Measurements from ENCODE around the gene CFHR4.
"Not testable (repeated sequence)": the region's sequence is repeated elsewhere in the genome, so short reads cannot be mapped to it uniquely, and the experiment has no call there.

The CFHR4 gene

GRCh38 chr1:196897158-196897828 lies 9.4 kb downstream of the CFHR4 start:
- Mint-ChIP-seq H3K27ac (no peak overlapping the region), H3K27me3 (peaks cover 16% of the 10 kb centered on the region), H3K9me3 (no peaks in the 10 kb centered on the region), H3K36me3 (ENCODE audit: low read depth) (no peaks in the 10 kb centered on the region), H3K4me3 (no peak overlapping the region), H3K4me1 (ENCODE audit: low read depth) (no peaks in the 10 kb centered on the region)

GRCh38 chr1:196902344-196902743 lies 14.5 kb downstream of the CFHR4 start:
- H3K4me1 Mint-ChIP-seq (ENCODE audit: low read depth) = no peaks in the 10 kb centered on the region
- H3K27me3 Mint-ChIP-seq = peaks cover 9% of the 10 kb centered on the region
- no peaks in the 10 kb centered on the region for H3K9me3 Mint-ChIP-seq
- no peaks in the 10 kb centered on the region for H3K36me3 Mint-ChIP-seq (ENCODE audit: low read depth)
- H3K27ac Mint-ChIP-seq = no peak overlapping the region
- H3K4me3 Mint-ChIP-seq = no peak overlapping the region

GRCh38 chr1:196910215-196910614 lies 22.4 kb downstream of the CFHR4 start:
- Mint-ChIP-seq H3K4me1 (ENCODE audit: low read depth) (no peaks in the 10 kb centered on the region), H3K4me3 (no peak overlapping the region), H3K27ac (no peak overlapping the region), H3K27me3 (no peaks in the 10 kb centered on the region), H3K9me3 (no peaks in the 10 kb centered on the region), H3K36me3 (ENCODE audit: low read depth) (no peaks in the 10 kb centered on the region)

- H3K27me3 Mint-ChIP-seq; H3K27ac Mint-ChIP-seq; H3K36me3 Mint-ChIP-seq (ENCODE audit: low read depth); H3K9me3 Mint-ChIP-seq; H3K4me1 Mint-ChIP-seq (ENCODE audit: low read depth); H3K4me3 Mint-ChIP-seq: not testable (repeated sequence)
These were observed 24.4 kb downstream of the CFHR4 start for GRCh38 chr1:196912283-196912682.

GRCh38 chr1:196926839-196927238 lies 39.0 kb downstream of the CFHR4 start:
- not testable (repeated sequence) for H3K27me3 Mint-ChIP-seq; H3K4me3 Mint-ChIP-seq; H3K9me3 Mint-ChIP-seq; H3K36me3 Mint-ChIP-seq (ENCODE audit: low read depth); H3K4me1 Mint-ChIP-seq (ENCODE audit: low read depth); H3K27ac Mint-ChIP-seq

DNA sequence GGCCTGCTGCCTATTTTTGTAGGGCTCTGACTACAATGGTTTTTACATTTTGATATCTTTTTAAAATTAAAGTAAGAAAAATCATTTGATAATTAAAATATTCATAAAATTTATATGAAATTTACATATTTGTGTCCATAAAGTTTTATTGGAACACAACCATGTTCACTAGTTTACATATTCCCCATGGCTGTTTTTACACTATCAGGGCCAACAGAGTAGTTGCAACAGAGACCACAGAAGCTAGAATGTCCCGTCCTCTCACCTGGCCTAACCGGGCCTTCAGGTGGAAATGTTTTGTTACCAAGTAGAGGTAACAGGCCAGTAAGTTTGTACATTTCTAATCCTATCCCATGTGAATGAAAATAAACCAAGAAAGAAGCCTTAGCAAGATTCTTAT lies 45.0 kb downstream of the CFHR4 start:
- H3K36me3 Mint-ChIP-seq (ENCODE audit: low read depth); H3K4me1 Mint-ChIP-seq (ENCODE audit: low read depth); H3K4me3 Mint-ChIP-seq; H3K27ac Mint-ChIP-seq; H3K27me3 Mint-ChIP-seq; H3K9me3 Mint-ChIP-seq: not testable (repeated sequence)

GRCh38 chr1:196933531-196934189 lies 45.8 kb downstream of the CFHR4 start:
- H3K27ac Mint-ChIP-seq = no peak overlapping the region
- H3K36me3 Mint-ChIP-seq (ENCODE audit: low read depth) = no peaks in the 10 kb centered on the region
- no peak overlapping the region for H3K4me3 Mint-ChIP-seq
- no peaks in the 10 kb centered on the region for H3K4me1 Mint-ChIP-seq (ENCODE audit: low read depth)
- H3K27me3 Mint-ChIP-seq = no peaks in the 10 kb centered on the region
- H3K9me3 Mint-ChIP-seq = no peaks in the 10 kb centered on the region

- not testable (repeated sequence) for H3K36me3 Mint-ChIP-seq (ENCODE audit: low read depth); H3K27ac Mint-ChIP-seq; H3K27me3 Mint-ChIP-seq; H3K9me3 Mint-ChIP-seq; H3K4me3 Mint-ChIP-seq; H3K4me1 Mint-ChIP-seq (ENCODE audit: low read depth)
These were observed 53.6 kb downstream of the CFHR4 start for GRCh38 chr1:196941474-196941873.

DNA sequence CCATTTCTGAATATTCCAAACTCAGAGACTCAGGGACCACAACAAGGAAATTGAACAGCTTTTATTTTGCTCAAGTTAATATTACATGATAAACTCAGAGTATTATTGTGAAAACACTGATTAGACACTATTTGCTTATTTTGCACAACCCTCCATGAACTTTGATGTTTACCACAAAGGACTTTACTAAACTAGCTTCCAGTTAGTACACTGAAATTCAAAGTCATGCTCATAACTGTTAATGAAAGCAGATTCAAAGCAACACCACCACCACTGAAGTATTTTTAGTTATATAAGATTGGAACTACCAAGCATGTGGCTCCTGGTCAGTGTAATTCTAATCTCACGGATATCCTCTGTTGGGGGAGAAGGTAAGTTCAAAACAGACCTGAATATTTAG lies 55.7 kb downstream of the CFHR4 start, which contains the start of gene CFHR2:
CFHR2 (plus strand) TSS at position 171 of the 400 bp plus-strand sequence; CDS start at position 314, 143 bp downstream.
- not testable (repeated sequence) for H3K4me1 Mint-ChIP-seq (ENCODE audit: low read depth); H3K27ac Mint-ChIP-seq; H3K4me3 Mint-ChIP-seq; H3K36me3 Mint-ChIP-seq (ENCODE audit: low read depth); H3K27me3 Mint-ChIP-seq; H3K9me3 Mint-ChIP-seq

DNA sequence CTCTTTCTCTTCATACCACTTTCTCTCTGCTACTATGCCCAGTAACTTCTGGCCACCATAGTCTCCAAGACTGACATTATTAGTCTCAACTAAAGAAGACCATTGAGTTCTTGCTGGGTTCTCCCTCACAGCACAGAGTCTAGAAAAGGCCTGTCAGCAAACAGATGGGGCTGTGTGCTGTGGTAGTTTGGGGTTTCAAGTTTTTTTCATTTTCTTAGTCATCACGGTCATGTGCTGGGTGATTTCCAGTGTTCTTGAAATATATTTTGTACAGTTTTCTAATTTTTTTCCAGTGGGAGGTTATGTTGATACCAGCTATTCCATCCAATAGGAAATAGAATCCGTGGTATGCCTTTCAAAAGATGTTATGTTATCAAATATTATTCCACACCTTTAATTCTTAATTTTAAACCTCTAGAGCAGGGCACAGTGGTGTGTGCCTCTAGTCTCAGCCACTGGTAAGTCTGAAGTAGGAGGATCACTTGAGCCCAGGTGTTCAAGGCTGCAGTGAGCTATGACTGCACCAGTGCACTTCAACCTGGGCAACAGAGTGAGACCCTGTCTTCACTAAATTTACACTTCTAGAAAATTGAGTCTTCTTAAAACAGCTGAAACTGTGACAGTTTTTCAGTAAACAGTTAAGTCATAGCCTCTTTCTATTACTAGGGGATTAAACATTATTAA lies 64.0 kb downstream of the CFHR4 start:
- H3K9me3 Mint-ChIP-seq = peaks cover 7% of the 10 kb centered on the region
- H3K4me1 Mint-ChIP-seq (ENCODE audit: low read depth) = no peaks in the 10 kb centered on the region
- H3K36me3 Mint-ChIP-seq (ENCODE audit: low read depth) = no peaks in the 10 kb centered on the region
- H3K27ac Mint-ChIP-seq = no peak overlapping the region
- no peaks in the 10 kb centered on the region for H3K27me3 Mint-ChIP-seq
- no peak overlapping the region for H3K4me3 Mint-ChIP-seq

DNA sequence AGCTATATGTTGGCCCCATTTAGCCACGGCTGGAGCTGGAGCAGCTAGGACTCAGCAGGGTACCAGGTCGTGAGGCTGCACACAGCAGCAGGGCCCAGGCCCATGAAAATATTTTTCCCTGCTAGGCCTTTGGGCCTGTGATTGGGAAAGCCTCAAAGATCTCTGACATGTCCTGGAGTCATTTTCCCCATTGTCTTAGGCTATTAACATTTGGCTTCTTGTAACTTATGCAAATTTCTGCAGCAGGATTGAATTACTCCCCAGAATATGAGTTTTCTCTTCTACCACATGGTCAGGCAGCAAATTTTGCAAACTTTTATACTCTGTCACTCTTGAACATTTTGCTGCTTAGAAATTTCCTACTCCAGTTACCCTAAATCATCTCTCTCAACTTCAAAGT lies 66.9 kb downstream of the CFHR4 start:
- no peaks in the 10 kb centered on the region for H3K36me3 Mint-ChIP-seq (ENCODE audit: low read depth)
- H3K4me1 Mint-ChIP-seq (ENCODE audit: low read depth) = no peaks in the 10 kb centered on the region
- no peak overlapping the region for H3K4me3 Mint-ChIP-seq
- H3K27ac Mint-ChIP-seq = no peak overlapping the region
- peaks cover 7% of the 10 kb centered on the region for H3K9me3 Mint-ChIP-seq
- H3K27me3 Mint-ChIP-seq = no peaks in the 10 kb centered on the region

DNA sequence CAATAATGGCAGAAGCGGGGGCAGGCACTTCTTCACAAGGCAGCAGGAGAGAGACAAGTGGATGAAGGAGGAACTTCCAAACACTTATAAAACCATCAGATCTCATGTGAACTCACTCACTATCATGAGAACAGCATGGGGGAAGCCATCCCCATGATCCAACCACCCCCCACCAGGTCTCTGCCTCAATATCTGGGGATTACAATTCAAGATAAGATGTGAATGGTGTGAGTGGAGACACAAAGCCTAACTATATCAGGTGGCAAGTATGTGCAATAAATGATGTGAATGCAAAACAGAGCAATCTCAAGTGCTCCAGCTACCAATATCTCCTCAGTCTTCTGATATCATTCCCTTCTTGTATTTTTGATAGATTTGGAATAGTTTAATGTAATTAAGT lies 68.1 kb downstream of the CFHR4 start:
- H3K4me1 Mint-ChIP-seq (ENCODE audit: low read depth) = no peaks in the 10 kb centered on the region
- no peak overlapping the region for H3K27ac Mint-ChIP-seq
- H3K4me3 Mint-ChIP-seq = no peak overlapping the region
- H3K36me3 Mint-ChIP-seq (ENCODE audit: low read depth) = no peaks in the 10 kb centered on the region
- H3K9me3 Mint-ChIP-seq = peaks cover 7% of the 10 kb centered on the region
- no peaks in the 10 kb centered on the region for H3K27me3 Mint-ChIP-seq

- H3K4me3 Mint-ChIP-seq = no peak overlapping the region
- H3K27me3 Mint-ChIP-seq = no peaks in the 10 kb centered on the region
- H3K4me1 Mint-ChIP-seq (ENCODE audit: low read depth) = no peaks in the 10 kb centered on the region
- H3K36me3 Mint-ChIP-seq (ENCODE audit: low read depth) = no peaks in the 10 kb centered on the region
- no peaks in the 10 kb centered on the region for H3K9me3 Mint-ChIP-seq
- no peak overlapping the region for H3K27ac Mint-ChIP-seq
These were observed 73.0 kb downstream of the CFHR4 start for GRCh38 chr1:196960854-196961253.
